ENCODE data around the gene LRCH4. TPM values are rescaled to one million over a fixed set of nuclear protein-coding genes. Genes with fewer than 3 reads are reported as not detected.

LRCH4 gene
- total and polyA plus RNA-seq, 11 donors = 18.5 to 46.6 (median 34.1) TPM

DNA sequence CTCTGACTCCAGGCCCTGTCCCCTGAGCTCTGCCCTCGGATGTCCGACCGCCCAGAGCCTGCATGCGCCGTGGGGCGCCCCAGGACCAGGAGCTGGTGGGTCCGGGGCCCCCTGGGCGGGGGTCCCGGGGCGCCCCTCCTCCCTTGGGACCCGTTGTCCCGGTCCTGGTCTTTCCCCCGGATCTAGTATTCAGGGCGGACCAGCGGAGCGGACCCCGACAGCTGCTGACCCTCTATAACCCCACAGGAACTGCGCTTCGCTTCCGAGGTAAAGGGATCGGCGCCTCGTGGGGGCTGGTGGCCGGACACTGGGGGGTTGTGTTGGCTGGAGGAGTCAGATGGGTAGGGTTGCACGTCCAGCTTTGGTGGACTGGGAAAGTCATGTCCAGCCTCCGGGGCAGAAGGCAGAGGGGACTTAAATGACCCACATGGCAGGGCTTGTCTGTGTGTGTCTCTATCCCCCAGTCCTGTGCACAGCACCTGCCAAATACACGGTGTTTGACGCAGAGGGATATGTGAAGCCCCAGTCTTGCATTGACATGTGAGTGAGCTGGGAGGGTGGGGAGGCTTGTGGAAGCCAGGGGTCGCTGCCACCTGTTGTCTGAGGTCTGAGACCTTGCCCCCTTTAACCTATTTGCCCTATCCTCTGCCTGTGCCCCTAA lies 26.9 kb upstream of the LRCH4 start:
- H3K27me3 ChIP-seq = no peaks in the 10 kb centered on the region
- peaks cover 0 to 14% (median 0%) of the 10 kb centered on the region in 9 donors for H3K36me3 ChIP-seq
- no peak for DNase-seq
- H3K4me3 ChIP-seq = peak overlapping the region; percentile 54 to 90 (median 76)
- H3K27ac ChIP-seq = peak overlapping the region; percentile 17 to 98 (median 92)
- intact Hi-C loops (cut with DNase I) = loop anchor here in 7 of 10 donors (1.0 to 10.0 kb wide), 8 partner anchors 26 to 79 kb away; partner anchors contain the start of genes GNB2 (in 4 of the 7), GIGYF1 (in 3 of the 7), FBXO24 (in 2 of the 7) and LRCH4 (in 2 of the 7)
- TF ChIP-seq POLR2A (IDR thresholded peaks at IDR 0.05) = no peak
- TF ChIP-seq, protein P1, sequence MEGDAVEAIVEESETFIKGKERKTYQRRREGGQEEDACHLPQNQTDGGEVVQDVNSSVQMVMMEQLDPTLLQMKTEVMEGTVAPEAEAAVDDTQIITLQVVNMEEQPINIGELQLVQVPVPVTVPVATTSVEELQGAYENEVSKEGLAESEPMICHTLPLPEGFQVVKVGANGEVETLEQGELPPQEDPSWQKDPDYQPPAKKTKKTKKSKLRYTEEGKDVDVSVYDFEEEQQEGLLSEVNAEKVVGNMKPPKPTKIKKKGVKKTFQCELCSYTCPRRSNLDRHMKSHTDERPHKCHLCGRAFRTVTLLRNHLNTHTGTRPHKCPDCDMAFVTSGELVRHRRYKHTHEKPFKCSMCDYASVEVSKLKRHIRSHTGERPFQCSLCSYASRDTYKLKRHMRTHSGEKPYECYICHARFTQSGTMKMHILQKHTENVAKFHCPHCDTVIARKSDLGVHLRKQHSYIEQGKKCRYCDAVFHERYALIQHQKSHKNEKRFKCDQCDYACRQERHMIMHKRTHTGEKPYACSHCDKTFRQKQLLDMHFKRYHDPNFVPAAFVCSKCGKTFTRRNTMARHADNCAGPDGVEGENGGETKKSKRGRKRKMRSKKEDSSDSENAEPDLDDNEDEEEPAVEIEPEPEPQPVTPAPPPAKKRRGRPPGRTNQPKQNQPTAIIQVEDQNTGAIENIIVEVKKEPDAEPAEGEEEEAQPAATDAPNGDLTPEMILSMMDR (IDR thresholded peaks at IDR 0.05) = peak in 1 of 12 donors; percentile 7
- H3K9me3 ChIP-seq = no peaks in the 10 kb centered on the region
- peak in 1 of 4 donors; percentile 11 for ATAC-seq
- 4 to 8% (median 5%) methylated on average over 12 to 29 of the region's 29 CpGs for WGBS, 4 donors
- H3K4me1 ChIP-seq = peaks cover 0 to 24% (median 12%) of the 10 kb centered on the region in 12 donors

DNA sequence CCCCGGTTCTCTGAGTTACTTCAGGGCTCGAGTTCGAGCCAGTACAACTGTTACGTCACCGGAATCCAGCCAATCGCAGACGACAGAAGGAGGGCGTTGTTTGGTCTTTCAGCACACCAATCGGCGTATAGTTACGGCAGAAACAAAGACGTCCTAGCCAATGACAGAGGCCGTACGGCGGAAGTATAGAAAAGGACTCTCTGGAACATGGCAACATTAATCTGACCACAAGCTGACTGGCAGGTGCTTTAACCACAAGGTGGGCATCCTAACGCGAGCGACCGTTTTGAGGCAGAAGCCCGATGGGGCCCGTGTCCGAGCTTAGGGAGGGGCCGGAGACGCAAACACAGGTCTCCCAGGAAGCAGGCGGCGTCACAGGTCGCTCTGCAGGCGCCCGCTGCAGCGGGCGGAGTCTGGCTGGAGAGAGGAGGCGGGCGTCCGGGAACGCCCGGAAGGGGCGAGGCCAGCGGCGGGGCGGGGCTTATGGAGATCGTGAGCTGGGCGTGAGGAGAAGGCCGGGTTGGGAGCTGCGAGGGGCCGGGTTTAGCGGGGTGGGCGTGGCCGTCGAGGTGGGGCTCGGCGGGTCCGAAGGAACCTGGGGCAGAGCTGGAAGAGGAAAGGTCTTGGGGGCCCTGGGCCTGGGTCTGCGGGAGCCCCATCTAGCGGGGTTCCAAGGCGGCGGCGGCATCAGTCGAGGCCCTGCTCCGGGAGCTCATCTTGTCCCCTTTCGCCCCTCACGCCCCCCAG lies 26.2 kb upstream of the LRCH4 start, which contains the start of gene MOSPD3:
Gene MOSPD3 (plus strand): TSS at position 558 of the 747 bp plus-strand sequence. CDS start 252 bp downstream, outside the sequence.
- H3K4me3 ChIP-seq = peak within 1 kb of the TSS; percentile 54 to 90 (median 76)
- ATAC-seq (peak; percentile 96 to 98 (median 98)), DNase-seq (peak; percentile 98 to 99 (median 98))
- no peaks in the 10 kb centered on the region for H3K9me3 ChIP-seq
- WGBS, 4 donors = 0 to 1% (median 0%) methylated on average over 46 to 61 of the region's 61 CpGs
- H3K4me1 ChIP-seq = peaks cover 0 to 24% (median 12%) of the 10 kb centered on the region in 12 donors
- TF ChIP-seq POLR2A (IDR thresholded peaks at IDR 0.05) = peak; percentile 53 to 58
- TF ChIP-seq, protein P1 (IDR thresholded peaks at IDR 0.05) = no peak
- H3K27ac ChIP-seq = peak within 1 kb of the TSS; percentile 75 to 98 (median 94)
- intact Hi-C loops (cut with DNase I) = loop anchor here in 7 of 10 donors (1.0 to 10.0 kb wide), 7 partner anchors 25 to 80 kb away; partner anchors contain the start of genes GNB2 (in 4 of the 7), GIGYF1 (in 3 of the 7), FBXO24 (in 2 of the 7) and LRCH4 (in 2 of the 7)
- peaks cover 0 to 14% (median 0%) of the 10 kb centered on the region in 9 donors for H3K36me3 ChIP-seq
- no peaks in the 10 kb centered on the region for H3K27me3 ChIP-seq

DNA sequence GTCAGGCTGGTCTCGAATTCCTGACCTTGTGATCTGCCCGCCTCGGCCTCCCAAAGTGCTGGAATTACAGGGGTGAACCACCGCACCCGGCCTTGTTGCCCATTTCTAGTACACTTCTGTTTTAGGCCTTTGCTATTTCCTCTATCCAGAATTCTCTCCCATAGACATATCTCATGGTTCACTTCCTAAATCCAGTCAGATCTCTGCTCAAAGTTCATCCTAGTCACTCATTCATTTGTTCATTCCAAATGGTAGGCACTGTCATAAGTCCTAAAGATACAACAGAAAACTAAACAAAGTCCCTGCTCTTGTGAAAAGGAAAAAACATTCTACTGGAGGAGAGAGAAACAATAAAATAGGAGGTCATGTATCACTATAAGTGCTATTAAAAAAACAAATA lies 24.0 kb upstream of the LRCH4 start:
- ATAC-seq (no peak), DNase-seq (no peak)
- no peaks in the 10 kb centered on the region for H3K9me3 ChIP-seq
- H3K4me3 ChIP-seq = no peak overlapping the region
- no peaks in the 10 kb centered on the region for H3K27me3 ChIP-seq
- TF ChIP-seq, protein P1 (IDR thresholded peaks at IDR 0.05) = no peak
- no peak for TF ChIP-seq POLR2A (IDR thresholded peaks at IDR 0.05)
- intact Hi-C loops (cut with DNase I) = loop anchor here in 7 of 10 donors (5.0 to 10.0 kb wide), 4 partner anchors 62 to 82 kb away; partner anchors contain the start of genes GIGYF1 (in 4 of the 7) and GNB2 (in 2 of the 7)
- H3K27ac ChIP-seq = no peak overlapping the region
- peaks cover 0 to 34% (median 15%) of the 10 kb centered on the region in 12 donors for H3K4me1 ChIP-seq
- H3K36me3 ChIP-seq = peaks cover 0 to 8% (median 0%) of the 10 kb centered on the region in 9 donors
- WGBS, 4 donors = 90 to 95% (median 92%) methylated on average over 5 of the region's 5 CpGs

Data from heart left ventricle (tissue), 16 donors.